8988T (cell line): Measurements from ENCODE around the gene SNRK.

Experiments used
- DNase-seq: peaks from one replicate; pipeline ENCODE4 v3.0.0; 2011

SNRK gene

GRCh38 chr3:43316783-43317460 lies 30.6 kb downstream of the SNRK start:
- DNase-seq: no peak

- no peak for DNase-seq
These were observed 31.3 kb downstream of the SNRK start for GRCh38 chr3:43317461-43318316.

GRCh38 chr3:43319376-43319775 lies 33.0 kb downstream of the SNRK start:
- DNase-seq: no peak

GRCh38 chr3:43319794-43320193 lies 33.5 kb downstream of the SNRK start:
- no peak for DNase-seq

GRCh38 chr3:43320288-43320687 lies 33.9 kb downstream of the SNRK start:
- no peak for DNase-seq

GRCh38 chr3:43323541-43323940 lies 37.2 kb downstream of the SNRK start:
- no peak for DNase-seq

- DNase-seq: no peak
These were observed 40.7 kb downstream of the SNRK start for GRCh38 chr3:43326891-43327581.

- DNase-seq: no peak
These were observed 41.2 kb downstream of the SNRK start for GRCh38 chr3:43327582-43327979.

GRCh38 chr3:43328653-43329052 lies 42.3 kb downstream of the SNRK start:
- no peak for DNase-seq

- no peak for DNase-seq
These were observed 44.6 kb downstream of the SNRK start for GRCh38 chr3:43330981-43331380.

GRCh38 chr3:43331381-43331780 lies 45.0 kb downstream of the SNRK start:
- no peak for DNase-seq

- no peak for DNase-seq
These were observed 48.6 kb downstream of the SNRK start for GRCh38 chr3:43334976-43335375.

GRCh38 chr3:43335799-43336198 lies 49.5 kb downstream of the SNRK start:
- DNase-seq: no peak

- DNase-seq: no peak
These were observed 52.0 kb downstream of the SNRK start for GRCh38 chr3:43338295-43338694.

- DNase-seq: no peak
These were observed 54.1 kb downstream of the SNRK start for GRCh38 chr3:43340403-43340802.

GRCh38 chr3:43341788-43342187 lies 55.4 kb downstream of the SNRK start:
- DNase-seq: no peak

GRCh38 chr3:43343185-43343584 lies 56.8 kb downstream of the SNRK start:
- DNase-seq: no peak

- no peak for DNase-seq
These were observed 57.5 kb downstream of the SNRK start for GRCh38 chr3:43343815-43344214.

- no peak for DNase-seq
These were observed 58.2 kb downstream of the SNRK start for GRCh38 chr3:43344520-43344919.

GRCh38 chr3:43345246-43345645 lies 58.9 kb downstream of the SNRK start:
- no peak for DNase-seq

- DNase-seq: no peak
These were observed 59.5 kb downstream of the SNRK start for GRCh38 chr3:43345877-43346276.

- DNase-seq: no peak
These were observed 60.8 kb downstream of the SNRK start for GRCh38 chr3:43346978-43347749.

- no peak for DNase-seq
These were observed 61.4 kb downstream of the SNRK start for GRCh38 chr3:43347774-43348173.
